Amniotic stem cell (primary cell): ENCODE measurements around the gene CHAT.

Source experiments
- DNase-seq: peaks from one replicate; lab custom pipeline; 2025; lab: John Stamatoyannopoulos, UW

Gene CHAT

DNA sequence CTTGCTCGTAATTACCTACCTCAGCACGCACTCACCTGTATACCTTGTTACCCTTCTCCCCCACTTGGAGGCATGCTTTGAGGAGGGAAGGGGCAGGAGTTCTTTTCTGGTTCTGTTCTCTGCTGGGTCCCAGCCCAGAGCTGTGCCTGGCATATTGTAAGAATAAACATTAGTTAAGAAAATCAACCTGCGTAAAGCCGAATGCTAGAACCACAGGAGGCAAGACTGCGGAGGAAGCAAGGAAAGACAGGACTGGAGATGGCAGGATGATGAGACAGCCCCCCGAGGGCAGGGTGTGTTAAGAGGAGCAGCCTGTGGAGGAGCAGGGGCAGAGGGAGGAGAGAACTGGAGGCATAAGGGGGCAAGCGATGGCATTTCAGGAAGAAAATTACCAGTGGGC, 75.1 kb downstream of the CHAT start:
- no peak for DNase-seq

DNA sequence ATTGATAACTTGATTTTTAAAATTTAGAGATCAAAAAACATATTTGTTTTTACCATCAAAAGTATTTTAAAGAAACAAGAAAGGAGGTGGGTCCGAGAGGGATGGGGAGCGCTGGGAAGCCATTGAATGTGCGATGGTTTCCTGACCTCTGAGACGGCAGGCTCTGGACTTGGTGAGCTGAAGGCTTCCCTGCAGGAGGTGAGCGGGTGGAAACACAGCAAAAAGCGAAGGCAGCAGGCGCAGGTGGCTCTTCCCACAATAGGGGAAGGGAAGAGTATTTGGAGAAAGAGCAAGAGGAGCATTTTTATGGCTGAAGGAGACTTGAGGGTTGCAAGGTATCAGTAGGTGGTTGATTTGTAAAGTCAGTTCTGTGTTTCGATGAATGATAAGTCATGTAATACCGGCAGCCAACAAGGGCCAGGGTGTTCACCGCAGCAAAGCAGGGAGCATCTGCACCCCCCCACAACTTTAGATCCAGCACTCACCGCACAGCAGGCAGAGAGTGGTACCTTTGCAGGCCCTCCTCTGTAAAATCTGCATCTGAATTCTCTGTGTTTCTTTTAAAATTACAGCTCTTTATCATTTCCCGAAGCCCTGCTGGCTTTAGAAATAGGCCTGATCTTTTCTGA, 76.2 kb downstream of the CHAT start:
- no peak for DNase-seq

DNA sequence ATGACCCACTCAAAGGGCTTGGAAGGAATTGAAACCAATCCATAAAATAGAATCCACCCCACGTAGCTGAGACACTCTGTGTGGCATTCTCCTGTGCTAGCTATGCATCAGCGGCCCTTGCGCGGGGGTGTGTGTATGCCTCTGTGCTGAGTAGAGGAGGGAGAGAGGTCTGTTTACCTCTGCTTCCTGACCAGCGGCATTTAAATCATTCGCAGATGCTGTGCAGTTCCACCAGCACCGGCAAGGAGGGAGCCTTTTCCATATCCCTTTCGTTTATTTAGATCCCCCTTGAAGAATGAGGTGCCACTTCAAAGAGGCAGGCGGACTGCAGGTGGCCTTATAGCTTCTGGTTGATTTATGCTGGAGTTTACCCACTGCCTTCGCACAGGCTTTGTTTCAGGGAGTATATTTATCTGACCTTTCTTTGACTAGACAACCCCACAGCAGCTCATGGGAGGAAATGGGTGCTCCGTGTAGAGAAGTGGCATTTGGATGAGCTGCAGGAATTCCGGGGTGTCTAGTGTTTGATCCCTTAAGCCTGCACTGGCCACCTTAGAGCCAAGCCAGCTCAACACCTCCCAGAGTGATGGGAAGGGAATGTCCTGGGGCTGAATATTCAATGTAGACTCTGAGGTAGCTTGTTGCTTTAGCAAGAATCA, 77.0 kb downstream of the CHAT start:
- DNase-seq: no peak

DNA sequence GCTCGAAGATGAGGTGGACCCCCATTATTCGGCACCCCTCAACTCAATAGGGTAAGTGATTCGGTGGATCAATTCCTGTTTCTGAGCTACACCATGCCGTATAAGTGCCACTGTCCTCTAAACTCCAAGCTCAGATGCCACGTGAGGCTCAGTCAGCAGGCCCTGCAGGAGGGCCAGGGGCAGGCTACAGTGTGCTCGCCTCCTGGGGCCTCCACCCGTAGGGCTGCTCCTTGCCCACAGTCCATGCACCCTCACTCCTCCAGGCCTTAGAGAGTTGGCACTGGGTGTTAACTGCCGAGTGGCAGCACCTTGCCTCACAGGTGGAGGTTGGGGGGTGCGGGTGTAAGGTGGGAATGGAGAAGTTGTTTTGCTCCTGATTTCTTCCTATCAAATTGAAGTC, 77.8 kb downstream of the CHAT start:
- no peak for DNase-seq

DNA sequence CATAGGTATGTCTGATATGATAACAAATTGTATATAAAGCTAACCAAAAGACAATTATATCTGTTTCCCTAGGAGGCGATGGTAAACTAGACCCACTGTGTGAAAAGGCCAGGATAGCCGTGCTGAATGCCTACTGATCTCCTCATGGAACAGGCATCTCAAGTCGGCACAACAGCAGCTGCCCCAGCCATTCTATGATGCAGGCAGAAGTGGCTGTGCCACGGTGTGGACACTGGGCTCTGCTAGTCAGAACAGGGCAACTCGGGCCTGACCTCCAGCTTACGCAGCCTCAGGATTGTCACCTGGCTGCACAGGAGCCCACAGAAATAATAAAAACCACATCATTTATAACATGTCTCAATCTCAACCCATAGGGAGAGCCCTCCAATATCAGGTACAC, 80.6 kb downstream of the CHAT start:
- no peak for DNase-seq

DNA sequence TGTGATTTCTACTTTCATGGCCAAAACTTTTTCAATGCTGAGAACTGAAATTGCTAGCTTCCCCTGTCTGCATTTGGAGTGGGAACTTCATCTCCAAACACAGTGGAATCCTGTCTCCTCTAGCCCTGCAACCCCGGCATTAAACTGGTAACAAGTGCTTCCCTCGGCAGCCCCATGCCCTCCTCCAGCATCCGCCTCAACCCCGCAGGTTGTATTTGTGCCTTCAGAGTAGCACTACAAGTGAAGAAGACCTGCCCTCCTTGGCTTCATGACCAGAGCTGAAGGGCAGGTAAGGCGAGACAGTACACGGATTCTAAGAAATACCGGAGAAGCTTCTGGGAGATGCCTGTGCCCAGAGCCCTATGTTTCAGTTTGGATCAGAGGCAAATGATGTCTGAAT, 82.5 kb downstream of the CHAT start:
- no peak for DNase-seq

DNA sequence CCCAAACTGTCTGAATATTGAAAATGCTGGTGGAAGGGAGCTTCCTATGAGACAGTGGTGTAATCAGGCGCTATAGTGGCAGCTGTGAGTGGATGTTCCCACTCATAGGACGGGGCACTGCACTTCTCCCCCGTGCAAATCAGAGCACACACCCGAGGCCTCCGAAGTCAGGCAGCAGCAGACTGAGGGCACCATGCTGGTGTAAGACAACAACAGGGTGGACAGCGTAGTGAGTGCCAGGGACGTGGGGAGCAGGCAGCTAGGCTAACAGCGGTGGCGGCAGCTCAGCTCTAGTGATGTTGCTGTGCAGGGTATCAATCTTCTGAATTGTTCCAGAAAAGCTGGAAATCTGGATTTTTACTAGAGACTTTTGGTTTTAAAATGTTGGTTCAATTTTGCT, 84.8 kb downstream of the CHAT start:
- DNase-seq: no peak

DNA sequence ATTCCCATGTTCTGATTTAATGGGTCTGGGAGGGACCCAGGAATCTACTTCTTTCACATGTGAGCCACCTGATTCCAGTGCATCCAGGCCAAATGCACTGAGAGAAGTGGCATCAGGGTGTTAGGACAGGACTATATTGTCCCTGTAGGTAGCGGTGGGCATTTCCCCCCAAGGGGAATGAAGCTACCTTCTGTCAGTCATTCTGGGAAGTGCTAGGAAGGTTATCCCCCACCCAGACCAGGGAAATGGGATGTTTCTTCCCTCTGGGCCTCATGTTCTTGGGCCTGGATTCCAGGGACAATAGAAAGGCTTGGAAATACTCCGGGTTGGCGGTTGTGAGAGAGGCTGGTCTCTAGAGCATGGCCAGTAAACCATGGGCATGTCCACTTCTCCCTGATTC, 86.4 kb downstream of the CHAT start:
- no peak for DNase-seq

DNA sequence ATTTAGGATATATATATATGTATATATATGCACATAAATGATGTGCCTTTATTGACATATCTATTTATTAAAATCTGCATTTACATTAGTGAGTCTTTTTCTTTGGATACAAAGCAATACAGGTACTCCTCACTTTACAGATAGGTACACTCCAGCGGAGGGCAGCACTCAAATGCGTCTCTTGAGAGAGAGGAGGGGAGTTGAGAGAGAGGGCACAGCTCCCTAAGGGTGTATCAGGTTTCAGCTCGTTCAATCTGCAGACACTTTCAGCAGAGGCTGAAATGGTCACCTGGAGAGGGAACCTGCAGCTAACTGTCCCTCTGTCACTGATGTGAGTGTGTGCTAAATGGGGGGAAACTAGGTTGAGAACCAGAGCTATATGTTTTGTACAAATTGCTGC, 87.2 kb downstream of the CHAT start:
- no peak for DNase-seq

DNA sequence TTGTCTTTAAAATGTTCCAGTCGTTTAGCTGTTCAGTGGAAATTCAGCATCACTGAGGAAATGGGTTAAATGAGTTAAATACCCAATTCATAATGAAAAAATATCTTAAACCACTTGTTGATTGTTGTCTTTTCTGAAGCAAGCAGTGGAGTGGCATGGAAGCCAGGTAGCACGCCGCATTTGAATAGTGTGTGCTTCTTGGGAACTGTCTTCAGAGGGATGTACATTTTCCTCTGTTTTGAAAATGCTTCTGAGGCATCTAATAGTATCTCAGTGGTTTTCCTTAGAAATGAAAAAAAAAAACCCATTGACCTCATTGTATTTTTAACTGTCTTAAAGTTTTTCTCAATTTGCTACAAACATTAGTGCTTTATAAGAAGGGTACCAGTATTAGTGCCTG, 93.7 kb downstream of the CHAT start:
- DNase-seq: no peak

DNA sequence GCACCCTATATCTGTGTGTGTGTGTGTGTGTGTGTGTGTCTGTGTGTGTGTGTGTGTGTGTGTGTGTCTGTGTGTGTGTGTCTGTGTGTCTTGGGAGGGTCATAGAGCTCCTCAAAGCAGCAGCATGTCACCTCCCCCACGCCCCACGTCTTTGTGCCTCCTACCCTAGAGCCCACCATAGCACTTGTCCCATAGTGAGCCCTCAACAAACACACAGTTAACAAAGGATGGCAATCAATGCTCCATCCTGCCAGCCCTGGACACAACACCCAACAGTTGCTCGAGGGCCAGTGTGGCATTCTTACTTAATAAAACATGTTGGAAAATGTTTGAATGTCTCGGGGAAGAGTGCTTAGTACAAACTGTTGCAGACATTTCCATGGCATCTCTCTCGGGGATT, 96.1 kb downstream of the CHAT start:
- DNase-seq: no peak

DNA sequence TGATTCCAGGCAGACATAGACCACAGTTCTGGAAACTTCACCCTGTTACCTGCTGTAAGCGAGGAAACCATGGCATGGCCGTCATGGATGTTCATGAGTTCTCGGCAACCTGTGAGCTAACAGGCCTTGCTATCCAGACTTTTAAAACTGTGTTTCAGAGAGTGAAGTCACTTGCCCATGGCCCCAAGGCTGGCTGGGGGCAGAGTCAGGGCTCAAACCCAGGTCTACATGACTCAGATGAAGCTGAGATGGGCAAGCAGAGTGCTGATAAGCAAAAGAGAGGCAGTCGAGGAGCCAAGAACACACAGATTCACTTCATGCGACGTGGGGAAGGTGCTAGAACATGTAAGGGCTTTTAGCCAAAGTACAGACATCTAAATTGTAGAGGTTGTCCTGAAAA, 97.1 kb downstream of the CHAT start:
- DNase-seq: no peak

DNA sequence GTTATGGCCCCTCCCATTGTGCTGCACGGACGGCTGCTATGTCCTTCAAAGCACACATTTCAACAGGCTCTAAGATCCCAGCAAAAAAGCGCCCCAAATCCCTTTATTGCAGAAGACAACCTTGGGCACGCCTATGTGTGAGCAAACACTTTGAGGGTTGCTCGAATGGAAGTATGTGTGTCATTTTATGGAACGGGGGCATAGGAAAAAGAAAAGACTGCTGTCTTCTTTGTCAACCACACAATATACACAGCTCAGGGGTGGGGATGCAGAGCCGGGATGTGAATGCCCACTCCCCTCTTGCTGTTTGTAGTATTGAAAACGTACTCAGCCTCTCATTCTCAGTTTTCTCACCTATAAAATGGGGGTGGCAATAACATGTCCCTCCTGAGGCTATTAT, 97.6 kb downstream of the CHAT start:
- DNase-seq: no peak

DNA sequence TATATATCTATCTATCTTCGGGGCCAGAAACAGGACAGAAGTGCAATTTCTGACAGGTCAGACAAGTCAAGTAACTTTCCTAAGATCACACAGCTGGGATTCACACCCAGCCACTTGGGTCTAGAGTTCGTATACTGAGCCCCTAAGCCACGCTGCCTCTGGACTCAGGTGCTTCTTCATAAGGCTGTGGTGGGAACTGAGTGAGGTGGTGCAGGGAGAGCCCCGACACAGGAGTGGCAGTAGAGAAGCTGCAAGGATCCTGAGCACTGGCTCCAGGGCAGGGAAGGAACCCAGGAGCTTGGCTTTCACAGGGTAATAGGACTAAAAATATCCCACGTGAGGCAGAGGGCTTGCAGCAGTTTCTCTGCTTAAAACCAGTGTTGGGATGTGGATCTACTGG, 99.4 kb downstream of the CHAT start:
- DNase-seq: no peak
